GM19324 (cell line): ENCODE data around the gene KCNQ5.

ENCODE experiments used
- ATAC-seq: cut with Tn5 transposase; IDR thresholded peaks from one replicate; pipeline ENCODE4 v1.9.1; 2021; ENCODE audit warnings: mild to moderate bottlenecking, moderate library complexity; ENCODE audit not compliant: unreplicated experiment, low FRiP score

Gene KCNQ5

GRCh38 chr6:72941263-72941662, 319.4 kb downstream of the KCNQ5 start:
- ATAC-seq, result no peak

- ATAC-seq, result no peak
Measured at GRCh38 chr6:72941751-72942150, 319.9 kb downstream of the KCNQ5 start.

- no peak for ATAC-seq
Measured at GRCh38 chr6:72943699-72944098, 321.8 kb downstream of the KCNQ5 start.

GRCh38 chr6:72944660-72945059, 322.8 kb downstream of the KCNQ5 start:
- no peak for ATAC-seq

- ATAC-seq, result no peak
Measured at GRCh38 chr6:72946774-72947173, 324.9 kb downstream of the KCNQ5 start.

- ATAC-seq, result no peak
Measured at GRCh38 chr6:72947534-72947933, 325.7 kb downstream of the KCNQ5 start.

GRCh38 chr6:72948153-72948552, 326.3 kb downstream of the KCNQ5 start:
- ATAC-seq, result no peak

- no peak for ATAC-seq
Measured at GRCh38 chr6:72950114-72950860, 328.4 kb downstream of the KCNQ5 start.

- no peak for ATAC-seq
Measured at GRCh38 chr6:72952808-72953630, 331.2 kb downstream of the KCNQ5 start.

- no peak for ATAC-seq
Measured at GRCh38 chr6:72953971-72954381, 332.1 kb downstream of the KCNQ5 start.

GRCh38 chr6:72954716-72955115, 332.9 kb downstream of the KCNQ5 start:
- no peak for ATAC-seq

- ATAC-seq, result no peak
Measured at GRCh38 chr6:72955666-72956065, 333.8 kb downstream of the KCNQ5 start.

- no peak for ATAC-seq
Measured at GRCh38 chr6:72956272-72956671, 334.4 kb downstream of the KCNQ5 start.

- no peak for ATAC-seq
Measured at GRCh38 chr6:72959821-72960220, 338.0 kb downstream of the KCNQ5 start.

- ATAC-seq, result no peak
Measured at GRCh38 chr6:72963946-72964345, 342.1 kb downstream of the KCNQ5 start.

GRCh38 chr6:72966628-72967280, 344.9 kb downstream of the KCNQ5 start:
- ATAC-seq, result no peak

GRCh38 chr6:72967329-72967728, 345.5 kb downstream of the KCNQ5 start:
- ATAC-seq, result no peak

GRCh38 chr6:72968704-72969103, 346.8 kb downstream of the KCNQ5 start:
- no peak for ATAC-seq

- ATAC-seq, result no peak
Measured at GRCh38 chr6:72969666-72970065, 347.8 kb downstream of the KCNQ5 start.

- ATAC-seq, result no peak
Measured at GRCh38 chr6:72972579-72972978, 350.7 kb downstream of the KCNQ5 start.

- ATAC-seq, result no peak
Measured at GRCh38 chr6:72974276-72974675, 352.4 kb downstream of the KCNQ5 start.
